Smooth muscle cell (in vitro differentiated cells): ENCODE measurements around the gene OGDHL. TPM values are rescaled to one million over a fixed set of nuclear protein-coding genes. Genes with fewer than 3 reads are reported as not detected.

Source experiments
- DNase-seq: peaks from one replicate; lab custom pipeline; 2025; ENCODE audit not compliant: unreplicated experiment; lab: John Stamatoyannopoulos, UW
- H2AFZ ChIP-seq: fragments of 200-600 bp; sonication (generic); 2 replicates; pipeline ENCODE4 v1.6.0; 2016; ENCODE audit warnings: antibody characterized with exemption, low read depth, mild to moderate bottlenecking
- H3F3A ChIP-seq: fragments of 200-600 bp; sonication (generic); 2 replicates; pipeline ENCODE4 v1.6.0; 2017; ENCODE audit warnings: antibody characterized with exemption, low read depth
- H3K27ac ChIP-seq: fragments of 200-600 bp; sonication (generic); 2 replicates; pipeline ENCODE4 v1.5.1; 2016; ENCODE audit warnings: low read depth, mild to moderate bottlenecking
- H3K27me3 ChIP-seq: fragments of 200-600 bp; sonication (generic); 2 replicates; pipeline ENCODE4 v1.6.1; 2016; ENCODE audit warnings: low read depth, mild to moderate bottlenecking
- H3K36me3 ChIP-seq: fragments of 200-600 bp; sonication (generic); 2 replicates; pipeline ENCODE4 v1.5.1; 2016; ENCODE audit warnings: low read depth
- H3K4me1 ChIP-seq: fragments of 200-600 bp; sonication (generic); 2 replicates; pipeline ENCODE4 v1.5.1; 2016; ENCODE audit warnings: low read depth
- H3K4me2 ChIP-seq: fragments of 200-600 bp; sonication (generic); 2 replicates; pipeline ENCODE4 v1.6.0; 2016; ENCODE audit warnings: mild to moderate bottlenecking
- H3K4me3 ChIP-seq: fragments of 200-600 bp; sonication (generic); 2 replicates; pipeline ENCODE4 v1.5.1; 2016; ENCODE audit warnings: mild to moderate bottlenecking
- H3K79me2 ChIP-seq: fragments of 200-600 bp; sonication (generic); 2 replicates; pipeline ENCODE4 v1.6.0; 2016; ENCODE audit warnings: low read depth, mild to moderate bottlenecking
- H3K9ac ChIP-seq: fragments of 200-600 bp; sonication (generic); 2 replicates; pipeline ENCODE4 v1.6.0; 2016; ENCODE audit warnings: low read depth
- H3K9me3 ChIP-seq: fragments of 200-600 bp; sonication (generic); replicated peaks from 2 replicates; pipeline ENCODE4 v1.5.1; 2016; ENCODE audit warnings: low read depth
- H4K20me1 ChIP-seq: fragments of 200-600 bp; sonication (generic); 2 replicates; pipeline ENCODE4 v1.6.0; 2016; ENCODE audit warnings: low read depth
- WGBS: methylation state at CpG from one replicate; pipeline ENCODE4 v1.1.7; 2016; ENCODE audit warnings: low lambda C conversion rate; 5-methylcytosine and 5-hydroxymethylcytosine counted together
- polyA plus RNA-seq: library from polyadenylated mRNA; unstranded; fragments of >200 nt; fragmentation: Nextera tagmentation; extraction: Ambion mirVana; gene quantifications from 2 replicates; pipeline ENCODE4 v1.2.1, GENCODE V29; 2016
- total RNA-seq: library from RNA; depleted of rRNA; stranded (reverse); fragments of >200 nt; gene quantifications from 2 replicates; pipeline ENCODE4 v1.2.3, GENCODE V29; 2014
- TF ChIP-seq, protein P1 (sequence below): fragments of 200-600 bp; sonication (generic); IDR thresholded peaks from 2 replicates; pipeline ENCODE4 v1.5.1; 2017; ENCODE audit warnings: borderline replicate concordance, mild to moderate bottlenecking, antibody characterized with exemption; ENCODE audit not compliant: insufficient read depth, poor library complexity, severe bottlenecking

The OGDHL gene
- total and polyA plus RNA-seq, 2 experiments from 2014 or later = 1.3 to 1.7 TPM

DNA sequence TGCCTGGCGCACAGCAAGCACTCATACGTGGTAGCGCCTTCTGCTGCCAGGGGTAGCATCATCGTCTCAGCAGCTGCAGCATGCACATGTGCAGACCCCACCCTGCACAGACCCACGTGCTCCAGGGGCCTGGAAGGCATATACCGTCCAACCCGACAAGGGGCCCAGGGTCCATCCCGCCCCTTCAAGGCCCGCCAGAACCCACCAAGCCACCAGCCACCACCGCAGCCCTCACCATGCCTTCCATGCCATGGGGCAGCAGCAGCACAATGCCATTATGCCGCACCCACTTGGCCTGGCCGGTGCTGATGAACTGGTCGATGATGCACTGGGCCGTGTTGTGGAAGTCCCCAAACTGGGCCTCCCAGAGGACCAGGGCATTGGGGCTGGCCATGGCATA lies 22.7 kb downstream of the OGDHL start:
- Histone ChIP-seq H3K27me3 (no peaks in the 10 kb centered on the region), H3K79me2 (no peaks in the 10 kb centered on the region), H2AFZ (no peak overlapping the region), H3F3A (no peaks in the 10 kb centered on the region), H3K4me2 (no peak overlapping the region), H3K9ac (no peak overlapping the region), H3K4me1 (no peaks in the 10 kb centered on the region), H3K9me3 (no peaks in the 10 kb centered on the region), H4K20me1 (no peaks in the 10 kb centered on the region), H3K36me3 (no peaks in the 10 kb centered on the region), H3K27ac (no peak overlapping the region), H3K4me3 (no peak overlapping the region)
- TF ChIP-seq, protein P1, sequence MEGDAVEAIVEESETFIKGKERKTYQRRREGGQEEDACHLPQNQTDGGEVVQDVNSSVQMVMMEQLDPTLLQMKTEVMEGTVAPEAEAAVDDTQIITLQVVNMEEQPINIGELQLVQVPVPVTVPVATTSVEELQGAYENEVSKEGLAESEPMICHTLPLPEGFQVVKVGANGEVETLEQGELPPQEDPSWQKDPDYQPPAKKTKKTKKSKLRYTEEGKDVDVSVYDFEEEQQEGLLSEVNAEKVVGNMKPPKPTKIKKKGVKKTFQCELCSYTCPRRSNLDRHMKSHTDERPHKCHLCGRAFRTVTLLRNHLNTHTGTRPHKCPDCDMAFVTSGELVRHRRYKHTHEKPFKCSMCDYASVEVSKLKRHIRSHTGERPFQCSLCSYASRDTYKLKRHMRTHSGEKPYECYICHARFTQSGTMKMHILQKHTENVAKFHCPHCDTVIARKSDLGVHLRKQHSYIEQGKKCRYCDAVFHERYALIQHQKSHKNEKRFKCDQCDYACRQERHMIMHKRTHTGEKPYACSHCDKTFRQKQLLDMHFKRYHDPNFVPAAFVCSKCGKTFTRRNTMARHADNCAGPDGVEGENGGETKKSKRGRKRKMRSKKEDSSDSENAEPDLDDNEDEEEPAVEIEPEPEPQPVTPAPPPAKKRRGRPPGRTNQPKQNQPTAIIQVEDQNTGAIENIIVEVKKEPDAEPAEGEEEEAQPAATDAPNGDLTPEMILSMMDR = no peak
- no peak for DNase-seq
- WGBS = 90% methylated on average over 14 of the region's 14 CpGs

DNA sequence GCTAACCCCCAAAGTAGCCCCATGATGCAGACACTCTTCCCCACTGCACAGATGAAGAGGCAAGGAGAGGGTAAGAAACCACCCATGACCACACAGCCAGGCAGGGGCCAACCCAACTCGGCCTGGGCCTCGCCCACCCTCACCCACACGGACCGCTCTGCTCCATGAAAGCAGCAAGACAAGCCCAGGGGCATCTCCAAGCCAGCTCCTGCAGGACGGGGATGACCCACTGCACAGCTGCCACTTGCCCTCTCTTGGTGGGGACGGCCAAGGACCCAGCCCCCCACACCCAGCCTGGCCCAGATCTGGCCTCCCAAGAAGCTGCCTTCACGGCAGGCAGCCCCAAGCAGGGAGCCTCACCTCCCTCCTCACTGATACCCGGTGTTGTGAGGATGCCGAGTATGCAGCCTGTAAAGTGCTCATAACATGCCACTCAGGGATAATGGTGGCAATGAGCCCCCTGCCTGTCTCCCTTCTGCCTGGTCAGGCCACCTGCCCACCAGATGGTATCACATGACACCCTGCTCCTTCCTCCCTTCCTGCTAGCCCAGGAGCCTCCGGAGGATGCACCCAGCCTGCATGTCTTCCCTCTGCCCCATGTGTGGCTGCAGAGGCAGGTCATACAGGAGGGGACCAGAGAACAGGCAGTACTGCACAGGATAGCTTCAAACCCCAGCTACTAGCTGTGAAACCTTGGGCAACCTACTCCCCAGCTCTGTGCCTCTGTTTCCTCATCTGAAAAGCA lies 23.3 kb downstream of the OGDHL start:
- H3F3A ChIP-seq = no peaks in the 10 kb centered on the region
- no peak overlapping the region for H3K9ac ChIP-seq
- no peaks in the 10 kb centered on the region for H3K36me3 ChIP-seq
- H3K4me3 ChIP-seq = no peak overlapping the region
- WGBS = 92% methylated on average over 10 of the region's 10 CpGs
- H3K27ac ChIP-seq = no peak overlapping the region
- H3K4me2 ChIP-seq = no peak overlapping the region
- no peak for DNase-seq
- H3K4me1 ChIP-seq = no peaks in the 10 kb centered on the region
- H3K9me3 ChIP-seq = no peaks in the 10 kb centered on the region
- no peaks in the 10 kb centered on the region for H3K27me3 ChIP-seq
- H4K20me1 ChIP-seq = no peaks in the 10 kb centered on the region
- H3K79me2 ChIP-seq = no peaks in the 10 kb centered on the region
- no peak overlapping the region for H2AFZ ChIP-seq
- TF ChIP-seq, protein P1 = no peak

DNA sequence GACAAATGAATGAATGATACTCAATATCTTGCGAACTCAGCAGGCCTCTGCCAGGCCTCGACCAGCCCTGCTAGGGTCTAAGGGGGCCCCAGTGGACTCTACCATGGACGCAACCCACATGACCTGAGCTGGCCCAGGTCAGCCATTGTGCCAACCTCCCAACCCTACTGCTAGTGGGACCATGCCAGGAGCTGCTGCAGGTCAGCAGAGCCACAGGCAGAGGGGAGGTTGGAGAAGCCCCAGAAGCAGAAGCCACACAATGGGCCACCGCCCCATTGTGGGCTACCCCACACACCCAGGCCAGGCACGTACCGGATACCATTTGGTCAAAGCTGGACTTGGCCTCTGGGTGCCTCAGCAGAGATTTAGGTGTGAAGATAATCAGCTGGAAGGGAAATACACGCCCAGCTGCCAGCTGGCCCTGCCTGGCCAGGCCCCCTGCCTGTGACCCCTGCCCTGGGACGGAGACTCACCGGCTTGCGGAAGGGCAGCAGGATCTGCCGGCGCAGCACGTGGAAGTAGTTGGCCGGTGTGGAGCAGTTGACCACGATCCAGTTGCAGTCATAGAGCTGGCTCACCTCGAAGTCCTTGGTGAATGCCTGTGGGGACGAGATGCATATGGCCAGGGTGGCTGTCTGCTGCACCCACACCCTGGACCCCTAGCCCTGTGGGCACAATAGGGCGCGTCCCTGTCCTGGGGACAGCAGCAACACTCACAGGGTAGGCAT lies 24.5 kb downstream of the OGDHL start:
- no peaks in the 10 kb centered on the region for H3K79me2 ChIP-seq
- no peak overlapping the region for H3K4me3 ChIP-seq
- H3K9ac ChIP-seq = no peak overlapping the region
- WGBS = 95% methylated on average over 19 of the region's 19 CpGs
- H3K27me3 ChIP-seq = no peaks in the 10 kb centered on the region
- H3K4me1 ChIP-seq = no peaks in the 10 kb centered on the region
- H3F3A ChIP-seq = no peaks in the 10 kb centered on the region
- no peaks in the 10 kb centered on the region for H3K9me3 ChIP-seq
- H4K20me1 ChIP-seq = no peaks in the 10 kb centered on the region
- no peak overlapping the region for H3K4me2 ChIP-seq
- H2AFZ ChIP-seq = no peak overlapping the region
- no peak overlapping the region for H3K27ac ChIP-seq
- TF ChIP-seq, protein P1 = no peak
- no peaks in the 10 kb centered on the region for H3K36me3 ChIP-seq
- DNase-seq = no peak
